Measurements from ENCODE around the gene PBX2.

The PBX2 gene

GRCh38 chr6:32226434-32226833, 36.4 kb upstream of the PBX2 start:
- Histone ChIP-seq H3K4me3 (replicated peaks; ENCODE audit: insufficient read depth, low read length) (no peak overlapping the region), H3K27ac (replicated peaks) (no peak overlapping the region), H3K27me3 (ENCODE audit: insufficient read depth, poor library complexity, severe bottlenecking) (no peaks in the 10 kb centered on the region)
- no peak for DNase-seq (ENCODE audit: low read depth in 1 of 2, low spot score in 1 of 2)
- no peak for TF ChIP-seq REST (IDR thresholded peaks at IDR 0.05; ENCODE audit: insufficient replicate concordance, low read depth)

GRCh38 chr6:32224696-32225095, 34.7 kb upstream of the PBX2 start:
- DNase-seq (ENCODE audit: low read depth in 1 of 2, low spot score in 1 of 2): no peak
- no peak overlapping the region for H3K4me3 ChIP-seq (replicated peaks; ENCODE audit: insufficient read depth, low read length)
- no peak overlapping the region for H3K27ac ChIP-seq (replicated peaks)
- TF ChIP-seq REST (IDR thresholded peaks at IDR 0.05; ENCODE audit: insufficient replicate concordance, low read depth): no peak
- no peak for TF ChIP-seq GABPA (IDR thresholded peaks at IDR 0.05; ENCODE audit: low read depth)
- no peak for TF ChIP-seq POLR2AphosphoS5 (IDR thresholded peaks at IDR 0.05; ENCODE audit: low read depth)
- no peak for TF ChIP-seq CTCF (IDR thresholded peaks at IDR 0.05; ENCODE audit: insufficient read depth, low read length)
- TF ChIP-seq SPI1 (IDR thresholded peaks at IDR 0.05; ENCODE audit: borderline replicate concordance, low read depth): no peak
- H3K27me3 ChIP-seq (ENCODE audit: insufficient read depth, poor library complexity, severe bottlenecking): no peaks in the 10 kb centered on the region

GRCh38 chr6:32223258-32224235, 33.5 kb upstream of the PBX2 start, which contains the start of gene NOTCH4:
Gene NOTCH4, minus strand, starts transcription at chr6:32224067. Its CDS starts 139 bp downstream, at chr6:32223928.
- no peaks in the 10 kb centered on the region for H3K27me3 ChIP-seq (ENCODE audit: insufficient read depth, poor library complexity, severe bottlenecking)
- no peak within 1 kb of the TSS for H3K27ac ChIP-seq (replicated peaks)
- no peak for TF ChIP-seq GABPA (IDR thresholded peaks at IDR 0.05; ENCODE audit: low read depth)
- TF ChIP-seq CTCF (IDR thresholded peaks at IDR 0.05; ENCODE audit: insufficient read depth, low read length): no peak
- no peak for TF ChIP-seq POLR2AphosphoS5 (IDR thresholded peaks at IDR 0.05; ENCODE audit: low read depth)
- no peak for TF ChIP-seq SPI1 (IDR thresholded peaks at IDR 0.05; ENCODE audit: borderline replicate concordance, low read depth)
- TF ChIP-seq REST (IDR thresholded peaks at IDR 0.05; ENCODE audit: insufficient replicate concordance, low read depth): no peak
- no peak within 1 kb of the TSS for H3K4me3 ChIP-seq (replicated peaks; ENCODE audit: insufficient read depth, low read length)
- no peak for DNase-seq (ENCODE audit: low read depth in 1 of 2, low spot score in 1 of 2)
